Naive thymus-derived CD8-positive, alpha-beta T cell (primary cell): ENCODE results near the gene GBP7. TPM values are rescaled to one million over a fixed set of nuclear protein-coding genes. Genes with fewer than 3 reads are reported as not detected.
A peak's percentile ranks its signal among the peaks of the same experiment; 100 is the strongest.
"Not testable (repeated sequence)": the region's sequence is repeated elsewhere in the genome, so short reads cannot be mapped to it uniquely, and the experiment has no call there.

Source experiments
- ATAC-seq, 2 donors: fragments of 150-1000 bp; cut with Tn5 transposase in 1 of 2; sonication (Bioruptor Pico), chemical (Tn5 transposase) in 1 of 2; 1 replicate in 1 of 2; 2 replicates in 1 of 2; pipeline ENCODE4 v1.10.0; 2021; ENCODE audit warnings: mild to moderate bottlenecking in 2 of 2, moderate library complexity in 2 of 2
- POLR2A ChIA-PET: fragments of 350-600 bp; sonication (Branson Sonifier 250); formaldehyde crosslinking; loops from one replicate; lab custom pipeline; 2021; ENCODE audit warnings: antibody characterized with exemption; lab: Charles Lee
- DNase-seq, 10 donors: peaks; one replicate each; pipeline versions ENCODE4 v3.0.0 to v3.0.0-alpha.2; 2020 to 2022
- H3K27ac Mint-ChIP-seq, 10 donors: one replicate each; pipeline ENCODE4 v1.8.0; 2020 to 2022; ENCODE audit warnings: mild to moderate bottlenecking in 10 of 10, mixed read lengths in 10 of 10, moderate library complexity in 4 of 10, inconsistent platforms in 1 of 10
- H3K27me3 Mint-ChIP-seq, 5 donors: one replicate each; pipeline ENCODE4 v1.8.0; 2021 to 2022; ENCODE audit warnings: mixed read lengths in 5 of 5
- H3K36me3 Mint-ChIP-seq, 3 donors: one replicate each; pipeline ENCODE4 v1.8.0; 2020 to 2022; ENCODE audit warnings: mixed read lengths in 3 of 3, mild to moderate bottlenecking in 2 of 3, inconsistent platforms in 1 of 3
- H3K4me1 Mint-ChIP-seq, 4 donors: one replicate each; pipeline ENCODE4 v1.8.0; 2021 to 2022; ENCODE audit warnings: mixed read lengths in 4 of 4
- H3K4me3 Mint-ChIP-seq, 10 donors: one replicate each; pipeline ENCODE4 v1.8.0; 2020 to 2022; ENCODE audit warnings: mild to moderate bottlenecking in 10 of 10, mixed read lengths in 10 of 10, moderate library complexity in 6 of 10, inconsistent platforms in 1 of 10
- H3K9me3 Mint-ChIP-seq, 9 donors: one replicate each; pipeline ENCODE4 v1.8.0; 2020 to 2022; ENCODE audit warnings: mixed read lengths in 9 of 9, mild to moderate bottlenecking in 3 of 9, inconsistent platforms in 1 of 9, moderate library complexity in 1 of 9
- polyA plus RNA-seq, 3 donors: library from polyadenylated mRNA; unstranded; fragments of 300-500 nt; fragmentation: Illumina TruSeq; gene quantifications; one replicate each; pipeline ENCODE4 v1.2.3, GENCODE V29; 2021
- total RNA-seq, 8 experiments: library from RNA in 2 of 8; stranded (reverse) in 2 of 8; gene quantifications; one replicate each; pipeline ENCODE4 v1.2.3 and lab custom pipeline; 2021 to 2026

The GBP7 gene, protein sequence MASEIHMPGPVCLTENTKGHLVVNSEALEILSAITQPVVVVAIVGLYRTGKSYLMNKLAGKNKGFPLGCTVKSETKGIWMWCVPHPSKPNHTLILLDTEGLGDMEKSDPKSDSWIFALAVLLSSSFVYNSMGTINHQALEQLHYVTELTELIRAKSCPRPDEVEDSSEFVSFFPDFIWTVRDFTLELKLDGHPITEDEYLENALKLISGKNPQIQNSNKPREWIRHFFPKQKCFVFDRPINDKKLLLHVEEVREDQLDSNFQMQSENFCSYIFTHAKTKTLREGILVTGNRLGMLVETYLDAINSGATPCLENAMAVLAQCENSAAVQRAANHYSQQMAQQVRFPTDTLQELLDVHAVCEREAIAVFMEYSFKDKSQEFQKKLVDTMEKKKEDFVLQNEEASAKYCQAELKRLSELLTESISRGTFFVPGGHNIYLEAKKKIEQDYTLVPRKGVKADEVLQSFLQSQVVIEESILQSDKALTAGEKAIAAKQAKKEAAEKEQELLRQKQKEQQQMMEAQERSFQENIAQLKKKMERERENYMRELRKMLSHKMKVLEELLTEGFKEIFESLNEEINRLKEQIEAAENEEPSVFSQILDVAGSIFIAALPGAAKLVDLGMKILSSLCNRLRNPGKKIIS
- total RNA-seq, result under 1 TPM in 1 of 2 experiments, not detected in 1; 0.14 TPM
- polyA plus RNA-seq, result not detected
- 0 to 0.50 (median 0.17) reads per million in 6 experiments for total RNA-seq (lab: John Stamatoyannopoulos, UW)

DNA sequence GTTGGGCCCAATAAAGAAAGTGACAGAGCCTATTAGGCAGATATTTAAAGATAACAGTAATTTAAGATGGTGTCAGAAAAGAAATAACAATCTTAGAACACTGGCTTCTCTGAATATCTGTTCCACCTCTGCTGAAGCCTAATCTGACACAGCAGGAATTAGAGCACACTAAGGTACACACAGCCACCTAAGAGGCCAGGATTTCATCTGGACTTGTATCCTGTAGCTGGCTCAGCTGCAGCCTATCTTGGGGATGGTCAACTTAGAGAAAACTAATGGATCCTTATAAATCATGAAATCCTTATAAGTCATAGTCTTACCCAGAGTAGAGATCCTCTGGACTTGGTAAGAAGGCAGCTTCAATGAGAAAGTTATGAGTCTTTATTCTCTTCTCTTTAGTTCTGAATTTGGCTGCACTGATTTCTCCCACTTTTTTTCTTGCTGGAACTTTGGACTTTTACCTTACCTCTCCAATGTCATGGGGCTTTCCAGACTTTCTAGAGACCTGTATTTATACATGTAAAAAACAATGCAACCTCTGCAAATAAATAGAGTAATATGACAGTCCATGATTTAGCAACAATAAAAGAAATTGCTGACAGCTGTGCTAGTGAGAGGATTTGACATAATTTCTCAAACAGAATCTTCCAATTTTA, at the start of gene GBP7:
Gene GBP7 (minus strand): TSS at position 403 of the 656 bp plus-strand sequence. CDS start 4,068 bp downstream, outside the sequence.
- no peaks in the 10 kb centered on the region for H3K27me3 Mint-ChIP-seq
- POLR2A ChIA-PET, result no interaction called here
- no peak within 1 kb of the TSS for H3K4me3 Mint-ChIP-seq
- ATAC-seq (no peak), DNase-seq (no peak)
- H3K27ac Mint-ChIP-seq, result peak within 1 kb of the TSS in 1 of 10 donors; percentile 75
- H3K9me3 Mint-ChIP-seq, result peaks cover 0 to 5% (median 0%) of the 10 kb centered on the region in 9 donors
- peaks cover 0 to 10% (median 0%) of the 10 kb centered on the region in 3 donors for H3K36me3 Mint-ChIP-seq
- peaks cover 2 to 6% (median 3%) of the 10 kb centered on the region in 4 donors for H3K4me1 Mint-ChIP-seq

DNA sequence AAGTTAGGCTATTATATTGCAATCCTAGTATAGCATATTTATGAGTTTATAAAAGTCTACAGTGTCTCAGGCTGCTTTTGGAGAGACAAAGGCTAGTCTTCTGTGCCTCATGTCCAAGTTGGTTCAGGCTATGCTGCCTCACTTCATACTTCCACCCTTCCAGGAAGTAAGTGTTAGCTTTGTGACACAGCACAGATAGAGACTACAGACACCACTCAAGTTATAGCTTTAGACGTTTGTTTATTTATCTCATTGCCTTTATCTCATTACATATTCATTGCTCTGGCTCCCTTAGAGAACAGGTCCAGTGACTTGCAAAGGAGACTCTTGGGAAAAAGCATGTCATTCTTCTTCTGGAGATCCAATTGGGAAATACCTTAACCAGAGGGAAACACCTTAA, 45.5 kb upstream of the GBP7 start:
- Mint-ChIP-seq H3K4me1 (peaks cover 0 to 1% (median 0%) of the 10 kb centered on the region in 4 donors), H3K27me3 (no peaks in the 10 kb centered on the region), H3K4me3 (no peak overlapping the region), H3K9me3 (peaks cover 0 to 31% (median 12%) of the 10 kb centered on the region in 9 donors), H3K27ac (no peak overlapping the region), H3K36me3 (peaks cover 3 to 16% (median 12%) of the 10 kb centered on the region in 3 donors)
- POLR2A ChIA-PET, result no interaction called here
- no peak for ATAC-seq
- no peak for DNase-seq

DNA sequence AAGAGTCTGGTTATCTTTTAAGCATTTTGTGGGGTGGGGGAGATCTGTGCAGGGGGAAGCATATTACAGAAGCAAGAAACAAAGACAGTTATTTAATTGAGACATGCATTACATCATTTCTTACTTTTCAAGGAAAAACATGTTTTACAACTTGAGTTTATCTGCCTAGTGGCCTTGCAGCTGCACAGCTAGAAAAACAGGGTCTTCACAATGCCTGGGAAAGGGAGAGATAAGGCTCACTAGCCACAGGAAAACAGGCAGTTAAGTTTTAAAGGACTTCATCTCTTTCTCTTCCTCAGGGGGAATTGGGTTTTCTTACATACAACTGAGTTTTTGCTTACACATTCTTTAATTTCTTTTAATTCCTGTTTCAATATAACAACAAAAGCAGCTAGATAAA, 44.0 kb upstream of the GBP7 start:
- H3K27me3 Mint-ChIP-seq, ATAC-seq, POLR2A ChIA-PET, H3K4me3 Mint-ChIP-seq, DNase-seq, H3K27ac Mint-ChIP-seq, H3K4me1 Mint-ChIP-seq: not testable (repeated sequence)
- H3K9me3 Mint-ChIP-seq, result peaks cover 0 to 16% (median 6%) of the 10 kb centered on the region in 9 donors
- peaks cover 3 to 19% (median 12%) of the 10 kb centered on the region in 3 donors for H3K36me3 Mint-ChIP-seq

DNA sequence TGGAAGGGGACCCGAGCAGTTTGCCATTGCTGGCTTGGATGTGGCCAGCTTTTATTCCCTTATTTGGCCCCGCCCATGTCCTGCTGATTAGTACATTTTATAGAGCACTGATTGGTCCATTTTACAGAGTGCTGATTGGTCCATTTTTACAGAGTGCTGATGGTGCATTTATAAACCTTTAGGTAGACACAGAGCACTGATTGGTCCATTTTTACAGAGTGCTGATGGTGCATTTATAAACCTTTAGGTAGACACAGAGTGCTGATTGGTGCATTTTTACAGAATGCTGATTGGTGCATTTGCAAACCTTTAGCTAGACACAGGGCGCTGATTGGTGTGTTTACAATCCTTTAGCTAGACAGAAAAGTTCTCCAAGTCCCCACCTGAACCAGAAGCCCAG, 43.1 kb upstream of the GBP7 start:
- H3K4me1 Mint-ChIP-seq, H3K4me3 Mint-ChIP-seq, H3K27me3 Mint-ChIP-seq, ATAC-seq, DNase-seq, POLR2A ChIA-PET, H3K27ac Mint-ChIP-seq: not testable (repeated sequence)
- Mint-ChIP-seq H3K9me3 (peaks cover 0 to 12% (median 6%) of the 10 kb centered on the region in 9 donors), H3K36me3 (peaks cover 3 to 19% (median 12%) of the 10 kb centered on the region in 3 donors)

DNA sequence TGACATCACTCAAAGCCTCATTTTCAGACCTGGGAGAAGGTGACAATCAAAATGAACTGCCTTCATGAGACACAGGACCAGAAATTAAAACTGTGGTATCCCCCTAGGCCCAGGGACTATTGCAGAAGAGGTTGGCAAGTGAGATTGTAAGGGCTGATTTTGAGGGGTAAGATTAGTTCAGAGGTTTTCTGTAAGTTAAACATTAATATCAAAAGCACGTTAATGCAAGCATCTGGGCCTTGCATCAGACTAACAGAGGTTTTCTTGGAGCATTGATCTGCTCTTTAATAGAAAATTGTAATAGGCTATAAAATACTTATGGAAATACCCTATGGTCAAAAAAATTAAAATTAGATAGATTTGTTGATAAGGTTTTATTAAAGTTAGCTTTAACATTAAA, 37.5 kb upstream of the GBP7 start:
- Mint-ChIP-seq H3K9me3 (peaks cover 0 to 29% (median 11%) of the 10 kb centered on the region in 9 donors), H3K27ac (no peak overlapping the region), H3K27me3 (no peaks in the 10 kb centered on the region), H3K4me3 (no peak overlapping the region), H3K4me1 (peaks cover 0 to 2% (median 1%) of the 10 kb centered on the region in 4 donors), H3K36me3 (peaks cover 3 to 30% (median 13%) of the 10 kb centered on the region in 3 donors)
- POLR2A ChIA-PET, result interaction anchor here (0.5 kb wide), 1 partner anchor 42 kb away, joined by 3 read pairs; no protein-coding TSS in a partner anchor
- ATAC-seq (no peak), DNase-seq (no peak)

DNA sequence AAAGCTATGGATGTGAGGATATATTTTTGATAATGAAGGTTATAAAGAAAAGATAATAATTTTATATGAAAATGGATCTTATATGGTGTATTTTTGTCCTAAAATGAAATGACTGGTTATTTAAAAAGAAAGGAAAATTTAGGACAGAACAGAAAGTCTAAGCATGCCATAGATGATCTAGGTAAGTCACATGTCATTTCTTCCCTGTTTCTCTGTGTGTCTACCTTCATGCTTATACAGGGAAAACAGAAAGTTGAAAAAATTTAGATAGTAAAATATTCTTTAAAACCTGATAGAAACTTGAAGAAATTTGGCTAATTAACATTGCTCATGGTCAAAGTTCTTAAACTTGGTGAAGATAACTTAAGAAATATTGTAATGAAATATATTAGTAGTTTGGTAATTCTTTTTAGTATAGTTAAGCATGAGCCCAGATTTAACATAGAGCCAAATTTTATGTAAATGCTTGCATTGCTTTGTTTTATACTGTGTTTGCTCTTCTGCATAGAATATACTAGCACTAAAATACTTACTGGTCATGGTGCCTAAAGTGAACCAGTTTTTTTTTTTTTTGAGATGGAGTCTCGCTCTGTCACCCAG, 35.3 kb upstream of the GBP7 start:
- Mint-ChIP-seq H3K9me3 (peaks cover 0 to 28% (median 10%) of the 10 kb centered on the region in 9 donors), H3K36me3 (peaks cover 2 to 26% (median 11%) of the 10 kb centered on the region in 3 donors), H3K27me3 (no peaks in the 10 kb centered on the region), H3K4me3 (no peak overlapping the region), H3K27ac (no peak overlapping the region), H3K4me1 (peaks cover 0 to 2% (median 2%) of the 10 kb centered on the region in 4 donors)
- POLR2A ChIA-PET, result no interaction called here
- no peak for DNase-seq
- no peak for ATAC-seq

DNA sequence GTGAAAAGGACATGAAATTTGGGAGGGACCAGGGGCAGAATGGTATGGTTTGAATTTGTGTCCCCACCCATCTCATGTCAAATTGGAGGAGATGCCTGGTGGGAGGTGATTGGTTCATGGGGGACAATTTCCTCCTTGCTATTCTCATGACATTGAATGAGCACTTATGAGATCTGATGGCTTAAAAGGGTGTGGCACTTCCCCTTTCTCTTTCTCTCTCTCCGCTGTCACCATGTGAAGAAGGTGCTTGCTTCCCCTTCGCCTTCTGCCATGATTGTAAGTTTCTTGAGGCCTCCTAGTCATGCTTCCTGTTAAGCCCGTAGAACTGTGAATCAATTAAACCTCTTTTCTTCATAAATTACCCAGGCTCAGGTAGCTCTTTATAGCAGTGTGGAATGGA, 30.6 kb upstream of the GBP7 start:
- Mint-ChIP-seq H3K4me3 (no peak overlapping the region), H3K27me3 (no peaks in the 10 kb centered on the region), H3K27ac (peak overlapping the region in 1 of 10 donors; percentile 29), H3K36me3 (peaks cover 7 to 59% (median 28%) of the 10 kb centered on the region in 3 donors), H3K9me3 (peaks cover 0 to 48% (median 23%) of the 10 kb centered on the region in 9 donors), H3K4me1 (peaks cover 2 to 18% (median 15%) of the 10 kb centered on the region in 4 donors)
- ATAC-seq, result no peak
- no peak for DNase-seq
- POLR2A ChIA-PET, result no interaction called here

DNA sequence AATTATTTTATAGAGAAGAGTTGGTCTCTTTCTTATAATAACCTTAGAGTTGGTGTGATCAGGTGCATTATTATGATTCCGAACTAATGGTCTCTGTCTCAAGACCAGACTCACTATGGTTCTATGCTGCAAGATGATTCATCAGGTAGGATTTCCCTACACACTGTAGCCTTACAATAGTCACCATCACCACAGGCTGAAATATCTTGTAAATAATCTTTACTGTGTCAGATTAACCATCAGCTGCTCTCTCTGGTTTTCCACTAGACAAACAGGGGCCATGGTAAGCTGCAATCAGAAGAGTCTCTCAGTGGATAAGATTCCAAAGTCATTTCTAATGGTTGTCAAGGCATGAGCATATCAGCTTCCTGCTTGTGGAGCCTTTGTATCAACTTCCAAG, 27.4 kb upstream of the GBP7 start:
- ATAC-seq, result no peak
- Mint-ChIP-seq H3K27me3 (no peaks in the 10 kb centered on the region), H3K4me3 (no peak overlapping the region), H3K9me3 (peaks cover 0 to 33% (median 14%) of the 10 kb centered on the region in 9 donors), H3K4me1 (peaks cover 10 to 42% (median 30%) of the 10 kb centered on the region in 4 donors), H3K27ac (peak overlapping the region in 3 of 10 donors; percentile 64 to 98 (median 69)), H3K36me3 (peaks cover 7 to 51% (median 22%) of the 10 kb centered on the region in 3 donors)
- POLR2A ChIA-PET, result no interaction called here
- no peak for DNase-seq

DNA sequence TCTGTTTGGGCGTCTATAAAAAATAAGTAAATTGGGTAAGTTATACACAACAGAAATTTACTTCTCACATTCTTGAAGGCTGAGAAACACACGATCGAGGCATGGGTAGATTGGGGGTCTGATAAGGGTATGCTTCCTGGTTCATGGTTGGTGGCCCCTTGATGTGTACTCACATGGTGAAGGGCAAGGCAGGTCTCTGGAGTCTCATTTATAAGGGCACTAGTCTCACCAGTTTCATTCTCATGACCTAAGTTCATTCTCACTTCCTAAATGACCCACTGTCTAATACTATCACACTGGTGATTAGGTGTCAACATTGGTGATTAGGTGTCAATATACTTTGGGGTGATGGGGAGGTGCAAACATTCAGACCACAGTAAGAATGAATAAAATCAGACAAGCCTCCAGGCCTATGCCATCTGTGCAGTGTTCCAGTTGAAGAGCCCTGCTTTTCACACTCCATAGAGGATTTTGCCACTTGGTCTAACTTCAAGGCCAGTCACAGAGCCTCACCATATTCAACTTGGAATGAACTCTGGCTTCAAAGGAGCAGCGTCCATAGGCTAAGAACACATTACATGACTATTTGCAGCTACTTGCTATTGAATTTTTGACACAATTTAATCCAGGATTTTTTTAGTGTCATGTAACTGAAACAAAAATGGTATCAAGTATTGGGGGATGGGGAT, 25.4 kb upstream of the GBP7 start:
- Mint-ChIP-seq H3K4me1 (peaks cover 13 to 55% (median 46%) of the 10 kb centered on the region in 4 donors), H3K36me3 (peaks cover 11 to 49% (median 17%) of the 10 kb centered on the region in 3 donors), H3K4me3 (peak overlapping the region; percentile 40 to 99 (median 95)), H3K9me3 (peaks cover 0 to 27% (median 11%) of the 10 kb centered on the region in 9 donors), H3K27me3 (no peaks in the 10 kb centered on the region), H3K27ac (peak overlapping the region; percentile 80 to 100 (median 92))
- ATAC-seq (peak; percentile 24 to 30), DNase-seq (no peak)
- POLR2A ChIA-PET, result no interaction called here

DNA sequence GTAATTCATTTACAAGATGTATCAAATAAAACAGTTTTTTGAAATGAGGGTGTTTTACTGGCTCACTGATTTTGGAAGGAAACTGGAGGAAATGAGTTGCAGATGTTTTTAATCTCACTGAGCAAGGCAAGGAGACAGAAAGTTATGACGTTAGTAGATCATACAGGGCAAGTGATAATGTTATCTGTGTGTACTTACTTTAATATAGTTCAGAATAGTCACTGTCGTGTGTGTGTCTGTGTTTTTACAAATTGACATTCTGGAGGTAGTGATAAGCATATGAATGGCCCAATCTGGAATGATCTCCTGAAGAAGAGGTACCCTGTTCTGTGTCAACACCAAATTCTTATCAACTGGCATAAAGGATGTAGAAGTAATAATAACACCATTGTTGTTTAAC, 24.9 kb upstream of the GBP7 start:
- H3K27ac Mint-ChIP-seq, result peak overlapping the region; percentile 80 to 100 (median 92)

DNA sequence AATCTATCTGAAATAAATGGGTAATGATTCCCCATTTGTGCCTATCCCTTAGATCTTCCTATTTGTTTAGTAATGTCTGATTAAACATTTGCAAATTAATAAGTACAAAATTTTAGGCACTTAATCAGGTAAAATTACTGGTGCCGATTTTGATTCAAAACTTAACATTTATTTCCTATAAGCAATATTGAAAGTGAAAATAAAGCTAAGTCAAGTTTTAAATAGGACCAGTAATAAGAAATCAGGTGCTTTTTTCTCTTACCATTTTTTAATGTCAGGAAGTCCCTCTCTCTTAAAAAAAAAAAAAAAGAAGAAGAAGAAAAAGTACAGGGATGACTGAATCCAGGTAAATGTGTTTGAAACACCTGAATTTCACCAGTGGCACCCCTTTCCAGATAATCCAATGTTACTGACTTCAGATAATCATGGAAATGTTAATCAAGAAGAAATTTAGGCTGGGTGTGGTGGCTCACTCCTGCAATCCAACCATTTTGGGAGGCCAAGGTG, 23.8 kb upstream of the GBP7 start:
- Mint-ChIP-seq H3K27ac (peak overlapping the region; percentile 93 to 100 (median 97)), H3K4me1 (peaks cover 18 to 71% (median 61%) of the 10 kb centered on the region in 4 donors), H3K4me3 (peak overlapping the region; percentile 90 to 99 (median 96)), H3K9me3 (peaks cover 0 to 14% (median 8%) of the 10 kb centered on the region in 9 donors), H3K27me3 (no peaks in the 10 kb centered on the region), H3K36me3 (peaks cover 22 to 46% (median 26%) of the 10 kb centered on the region in 3 donors)
- POLR2A ChIA-PET, result interaction anchor here (0.6 to 3.0 kb wide), 6 partner anchors 60 to 233 kb away, joined by 3 to 12 read pairs (median 4); partner anchors contain the start of genes GBP1 and GBP2
- DNase-seq (no peak), ATAC-seq (no peak)

More for the DNA sequence above, 24.9 kb upstream of the GBP7 start:
- H3K4me3 Mint-ChIP-seq, result peak overlapping the region; percentile 40 to 99 (median 95)
- peaks cover 0 to 25% (median 11%) of the 10 kb centered on the region in 9 donors for H3K9me3 Mint-ChIP-seq
- ATAC-seq, result peak; percentile 56 to 85
- POLR2A ChIA-PET, result interaction anchor here (0.9 to 1.0 kb wide), 2 partner anchors 68 to 74 kb away, joined by 3 read pairs; no protein-coding TSS in a partner anchor
- peak in 4 of 10 donors; percentile 16 to 66 (median 48) for DNase-seq
- peaks cover 13 to 60% (median 50%) of the 10 kb centered on the region in 4 donors for H3K4me1 Mint-ChIP-seq
- H3K27me3 Mint-ChIP-seq, result no peaks in the 10 kb centered on the region
- peaks cover 16 to 48% (median 17%) of the 10 kb centered on the region in 3 donors for H3K36me3 Mint-ChIP-seq
